NCI-H748 (cell line): Measurements from ENCODE around the gene MFN2.

Experiments used
- DNase-seq: peaks from one replicate; lab custom pipeline; 2025; ENCODE audit not compliant: unreplicated experiment; lab: John Stamatoyannopoulos, UW

The MFN2 gene

DNA sequence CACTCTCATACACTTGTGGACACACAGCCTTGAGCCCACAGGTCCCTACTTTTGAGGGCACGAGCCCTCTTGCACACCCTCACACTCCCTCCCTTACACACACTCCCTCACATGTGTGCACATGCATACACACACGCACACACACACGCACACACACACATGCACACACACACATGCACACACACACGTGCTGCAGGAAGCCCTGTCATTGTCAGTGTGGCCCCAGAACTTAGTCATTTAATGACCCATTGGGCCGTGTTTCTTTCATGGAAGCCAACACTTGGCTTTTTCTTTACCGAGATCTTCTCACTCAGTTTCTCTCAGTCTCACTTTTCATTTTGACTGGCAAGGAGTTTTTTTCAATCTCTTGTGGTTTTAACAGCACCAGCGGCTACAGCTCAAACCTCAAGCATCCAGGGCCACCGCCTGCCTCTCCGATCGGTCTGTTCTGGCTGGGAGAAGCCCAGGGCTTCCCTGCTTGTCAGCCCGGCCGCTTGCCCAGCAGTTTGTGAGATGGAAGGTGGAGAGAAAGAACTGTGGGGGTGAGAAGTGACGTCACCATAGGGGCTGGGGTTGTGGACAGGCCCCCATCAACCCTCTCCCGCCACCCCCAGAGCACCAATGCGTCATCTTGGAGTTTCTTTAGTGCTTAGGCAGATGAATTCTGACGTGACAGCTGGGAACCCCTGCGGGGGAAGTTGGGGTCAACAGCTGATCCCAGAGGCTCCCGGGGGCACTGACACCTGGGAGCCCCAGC, 67.1 kb downstream of the MFN2 start:
- no peak for DNase-seq

DNA sequence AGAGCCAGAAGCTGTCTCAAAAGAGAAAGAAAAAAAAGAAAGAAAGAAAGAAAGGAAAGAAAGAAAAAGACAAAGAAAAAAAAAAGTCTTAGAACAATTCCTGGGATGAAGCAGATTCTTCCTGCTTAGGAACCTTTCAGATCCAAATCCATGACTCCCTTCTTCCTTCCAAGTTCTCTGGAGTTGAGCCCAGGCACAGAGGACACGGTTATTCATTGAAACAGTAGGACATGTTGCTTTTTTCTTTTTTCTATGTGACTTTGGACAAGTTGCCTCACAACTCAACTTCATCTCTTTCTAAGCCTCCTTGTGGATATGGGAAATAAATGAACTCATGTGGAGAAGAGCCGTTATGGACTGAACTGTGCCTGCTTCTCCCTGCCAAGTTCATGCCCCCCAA, 68.1 kb downstream of the MFN2 start:
- DNase-seq: no peak

DNA sequence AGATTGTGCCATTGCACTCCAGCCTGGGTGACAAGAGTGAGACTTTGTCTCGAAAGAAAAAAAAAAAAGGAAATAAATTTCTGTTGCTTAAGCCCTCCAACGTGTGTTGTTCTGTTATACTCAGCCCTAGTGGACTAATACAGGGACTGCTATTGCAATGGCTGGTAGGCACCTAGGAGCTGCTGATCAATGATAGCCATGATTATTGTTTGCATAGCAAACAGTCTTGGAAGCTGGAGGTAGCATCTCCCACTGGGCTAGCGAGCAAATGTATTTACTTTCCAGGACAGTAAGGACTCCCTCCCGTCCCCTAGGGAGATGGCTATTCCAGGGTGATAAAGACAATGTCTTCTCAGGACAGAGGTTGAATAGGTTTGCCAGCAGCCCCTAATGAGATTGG, 69.4 kb downstream of the MFN2 start:
- DNase-seq: peak; percentile 75

DNA sequence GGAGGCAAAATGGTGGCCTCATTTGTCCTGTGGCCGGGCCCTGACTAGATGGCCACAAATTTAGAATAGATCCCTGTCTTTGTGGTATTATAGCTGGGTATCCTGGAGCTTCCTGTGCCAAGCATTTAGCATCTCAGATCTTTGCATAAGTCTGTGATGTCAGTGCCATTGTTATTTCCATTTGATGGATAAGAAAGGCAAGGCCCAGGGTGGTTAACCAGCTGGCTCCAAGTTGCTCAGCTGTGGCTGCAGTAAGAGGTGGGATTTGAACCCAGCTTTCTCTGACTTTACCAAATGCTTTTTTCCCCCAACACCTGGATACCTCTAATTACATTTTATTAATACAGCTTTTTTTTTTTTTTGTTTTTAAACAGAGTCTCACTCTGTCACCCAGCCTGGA, 71.1 kb downstream of the MFN2 start:
- DNase-seq: no peak

DNA sequence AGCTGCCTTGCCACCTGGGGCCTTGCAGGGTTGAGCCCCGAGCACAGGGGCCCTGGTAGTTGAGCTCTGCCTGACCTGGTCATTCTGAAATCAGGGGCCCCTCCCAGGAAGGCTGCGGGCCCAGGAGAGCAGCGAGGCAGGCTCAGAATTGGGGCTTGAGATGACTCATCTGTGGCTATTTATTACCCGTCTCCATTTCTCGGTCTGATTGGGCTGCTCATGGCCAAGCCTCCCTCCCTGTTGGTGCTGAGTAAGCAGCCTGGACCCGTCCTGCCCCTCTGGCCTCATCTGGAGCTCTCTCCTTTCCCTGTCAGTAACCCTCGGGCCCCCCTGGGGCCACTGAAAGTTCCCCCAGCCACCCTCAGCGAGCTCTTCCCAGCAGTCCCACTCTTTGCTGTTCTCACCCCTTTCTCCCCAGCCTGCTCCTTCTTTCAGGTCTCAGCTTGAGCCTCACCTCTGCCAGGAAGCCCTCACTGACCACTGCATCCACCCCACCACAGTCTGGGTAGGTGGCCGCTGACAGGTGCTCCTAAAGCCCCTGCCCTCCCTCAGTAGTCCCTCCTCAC, 71.8 kb downstream of the MFN2 start:
- no peak for DNase-seq

DNA sequence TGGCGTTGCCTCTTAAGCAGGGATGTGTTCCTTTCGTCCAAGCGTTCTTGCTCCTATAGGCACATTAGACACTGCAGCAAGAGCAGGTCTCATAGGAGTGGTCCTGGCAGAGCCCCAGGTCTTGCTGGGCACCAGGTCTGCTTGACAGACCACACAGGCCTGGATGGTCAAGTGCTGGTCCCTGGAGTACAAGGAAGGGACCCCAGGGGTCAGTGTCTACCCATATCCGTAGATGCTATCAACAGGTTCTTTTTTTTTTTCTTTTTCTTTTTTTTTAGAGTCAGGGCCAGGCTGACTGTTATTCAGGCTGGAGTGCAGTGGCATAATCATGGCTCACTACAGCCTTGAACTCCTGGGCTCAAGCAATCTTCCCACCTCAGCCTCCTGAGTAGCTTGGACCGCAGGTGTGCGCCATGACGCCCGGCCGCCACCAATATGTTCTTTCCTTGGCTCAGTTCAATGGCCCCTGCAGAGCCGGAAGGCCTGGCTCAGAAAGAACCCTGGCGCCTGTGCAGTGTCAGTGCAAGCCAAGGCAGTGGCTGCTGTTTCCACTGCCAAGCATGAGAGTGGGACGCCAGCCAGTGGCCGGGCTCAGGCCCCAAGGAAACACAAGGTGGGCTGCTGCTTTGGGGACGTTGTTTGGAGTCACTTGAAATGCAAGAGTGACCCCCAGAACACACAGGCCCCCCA, 72.9 kb downstream of the MFN2 start:
- DNase-seq: no peak

DNA sequence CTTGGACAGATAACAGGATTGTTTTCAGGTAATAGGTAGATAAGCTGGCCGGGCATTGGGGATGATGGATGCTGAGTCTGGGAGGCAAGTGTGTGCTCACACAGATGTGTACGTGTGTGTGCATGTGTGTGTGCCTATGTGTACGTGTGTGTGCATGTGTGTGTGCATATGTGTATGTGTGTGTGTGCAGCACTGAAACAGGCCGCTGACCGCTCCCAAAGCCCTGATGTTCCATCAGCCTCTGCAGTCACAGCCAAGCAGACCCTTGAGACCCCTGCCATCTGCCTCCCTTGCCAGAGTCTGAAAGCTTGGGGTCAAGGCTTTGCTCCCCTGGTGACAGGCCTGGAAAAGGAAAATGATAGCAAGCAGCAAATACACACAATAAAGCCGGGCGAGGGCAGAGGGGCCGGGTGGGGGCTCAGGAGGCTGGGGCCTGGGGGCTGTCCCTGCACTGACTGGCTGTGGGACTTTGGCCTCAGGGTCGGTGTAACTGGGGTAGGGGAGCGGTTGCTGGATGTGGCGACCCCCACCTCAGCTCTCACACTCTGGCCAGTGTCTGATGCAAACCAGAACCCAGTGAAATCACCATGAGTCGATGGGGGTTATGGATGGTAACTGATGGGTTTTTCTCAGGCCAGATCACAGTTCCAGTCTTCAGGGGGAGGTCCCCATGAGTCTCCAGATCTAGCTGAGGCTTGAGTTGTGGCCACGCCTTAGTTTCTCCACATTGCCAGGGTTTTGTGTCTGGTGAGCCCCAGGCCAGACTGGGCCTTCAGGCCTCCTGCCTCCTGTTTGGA, 73.7 kb downstream of the MFN2 start:
- no peak for DNase-seq

DNA sequence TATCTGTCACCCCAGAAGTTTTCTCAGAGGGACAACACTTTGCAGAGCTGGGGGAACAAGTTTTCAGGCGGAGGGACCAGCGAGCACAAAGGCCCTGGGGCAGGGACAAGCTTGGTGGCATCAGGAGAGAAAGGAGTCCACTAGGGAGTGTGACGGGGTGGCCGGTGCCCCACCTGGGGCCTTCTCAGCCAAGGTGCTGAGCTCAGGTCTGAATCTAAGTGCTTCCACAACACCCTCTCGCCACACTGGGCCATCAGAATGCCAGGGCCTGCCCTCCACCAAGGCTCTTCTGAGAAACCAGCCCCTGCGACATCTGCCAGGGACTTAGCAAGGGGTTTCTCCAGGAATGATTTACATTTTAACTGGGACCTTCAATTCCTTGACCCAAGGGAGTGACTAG, 75.0 kb downstream of the MFN2 start:
- no peak for DNase-seq

DNA sequence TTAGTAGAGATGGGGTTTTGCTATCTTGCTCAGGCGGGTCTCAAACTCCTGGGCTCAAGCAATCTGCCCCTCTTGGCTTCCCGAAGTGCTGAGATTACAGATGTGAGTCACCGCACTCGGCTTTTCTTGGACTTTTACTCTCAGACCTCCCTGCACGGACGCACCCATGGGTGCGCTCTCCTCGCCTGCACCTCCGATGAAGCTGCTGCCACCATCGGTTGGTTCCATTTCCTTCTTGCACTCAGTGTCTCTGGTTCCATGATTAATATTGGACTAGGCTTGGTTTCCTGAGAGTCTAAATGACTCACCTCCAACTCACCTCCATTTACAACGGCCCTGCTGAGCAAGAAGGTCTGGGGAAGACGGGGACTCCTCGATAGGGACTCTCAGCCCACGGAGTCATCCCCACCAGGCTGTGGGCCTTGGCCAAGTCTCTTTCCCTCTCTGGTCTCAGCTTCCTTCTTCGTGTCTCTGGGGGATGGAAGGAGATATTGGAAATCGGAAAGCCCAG, 76.1 kb downstream of the MFN2 start:
- DNase-seq: no peak

DNA sequence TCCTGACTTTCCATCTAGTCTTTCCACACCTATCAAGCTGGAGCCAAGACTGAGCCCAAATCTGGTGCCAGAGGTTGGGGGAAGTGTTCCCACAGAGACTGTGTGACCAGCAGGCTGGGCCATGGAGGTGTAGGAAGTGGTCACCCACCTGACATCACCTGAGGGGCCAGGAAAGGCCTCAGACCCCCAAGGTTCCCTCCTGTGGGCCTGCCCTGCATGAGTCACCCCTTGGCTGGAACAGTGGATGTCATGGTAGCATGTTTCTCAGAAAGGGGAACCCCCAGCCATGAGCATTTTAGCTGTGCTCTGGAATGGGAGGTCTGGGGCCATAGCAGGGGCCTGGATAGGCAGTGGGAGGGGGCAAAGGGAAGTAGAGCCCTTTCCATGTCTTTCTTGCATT, 77.1 kb downstream of the MFN2 start:
- no peak for DNase-seq

DNA sequence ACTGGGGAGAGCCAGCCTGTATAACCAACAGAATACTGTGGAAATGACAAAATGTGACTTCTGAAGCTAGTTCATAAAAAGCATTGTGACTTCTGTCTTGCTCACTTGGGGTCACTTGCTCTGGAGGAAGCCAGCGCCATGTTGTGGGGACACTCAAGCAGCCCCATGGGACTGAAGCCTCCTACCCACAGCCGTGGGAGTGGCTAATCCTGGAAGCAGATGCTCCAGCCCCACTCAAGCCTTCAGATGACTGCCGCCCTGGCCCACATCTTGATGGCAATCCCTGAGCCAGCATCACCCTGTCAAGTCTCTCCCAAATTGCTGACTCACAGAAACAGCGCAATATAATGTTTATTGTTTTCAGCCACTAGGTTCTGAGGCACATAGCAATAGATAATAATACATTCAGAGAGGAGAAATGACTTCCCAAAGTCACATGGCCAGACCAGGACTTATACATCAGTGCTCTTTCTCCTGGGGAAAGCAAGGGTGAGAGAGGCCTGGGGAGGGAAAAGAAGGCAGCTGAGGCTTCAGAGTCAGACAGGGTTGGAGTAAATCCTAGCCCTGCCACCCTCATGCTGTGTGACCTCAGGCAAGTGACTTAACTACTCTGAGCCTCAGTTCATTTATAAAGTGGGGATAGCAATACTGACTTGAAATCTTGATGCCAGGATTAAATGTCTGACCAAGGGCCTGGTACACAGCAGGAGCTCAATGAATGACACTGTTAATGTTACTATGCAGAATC, 77.9 kb downstream of the MFN2 start:
- no peak for DNase-seq

DNA sequence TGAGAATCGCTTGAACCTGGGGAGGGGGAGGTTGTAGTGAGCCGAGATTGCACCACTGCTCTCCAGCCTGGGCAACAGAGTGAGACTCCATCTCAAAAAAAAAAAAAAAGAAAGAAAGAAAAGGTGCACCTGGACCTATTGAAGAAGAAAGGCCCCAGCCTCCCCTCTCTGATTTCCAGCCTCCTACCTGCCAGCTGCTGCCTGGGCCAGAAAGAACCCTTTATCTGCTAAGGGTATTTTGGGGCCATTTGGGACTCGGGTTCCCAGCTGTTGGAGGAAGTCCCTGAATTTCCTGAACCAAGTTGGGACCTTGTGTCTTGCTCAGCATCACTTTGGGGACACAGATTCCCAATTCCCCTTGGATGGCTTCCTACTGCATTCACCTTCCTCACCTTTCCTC, 79.0 kb downstream of the MFN2 start:
- no peak for DNase-seq

DNA sequence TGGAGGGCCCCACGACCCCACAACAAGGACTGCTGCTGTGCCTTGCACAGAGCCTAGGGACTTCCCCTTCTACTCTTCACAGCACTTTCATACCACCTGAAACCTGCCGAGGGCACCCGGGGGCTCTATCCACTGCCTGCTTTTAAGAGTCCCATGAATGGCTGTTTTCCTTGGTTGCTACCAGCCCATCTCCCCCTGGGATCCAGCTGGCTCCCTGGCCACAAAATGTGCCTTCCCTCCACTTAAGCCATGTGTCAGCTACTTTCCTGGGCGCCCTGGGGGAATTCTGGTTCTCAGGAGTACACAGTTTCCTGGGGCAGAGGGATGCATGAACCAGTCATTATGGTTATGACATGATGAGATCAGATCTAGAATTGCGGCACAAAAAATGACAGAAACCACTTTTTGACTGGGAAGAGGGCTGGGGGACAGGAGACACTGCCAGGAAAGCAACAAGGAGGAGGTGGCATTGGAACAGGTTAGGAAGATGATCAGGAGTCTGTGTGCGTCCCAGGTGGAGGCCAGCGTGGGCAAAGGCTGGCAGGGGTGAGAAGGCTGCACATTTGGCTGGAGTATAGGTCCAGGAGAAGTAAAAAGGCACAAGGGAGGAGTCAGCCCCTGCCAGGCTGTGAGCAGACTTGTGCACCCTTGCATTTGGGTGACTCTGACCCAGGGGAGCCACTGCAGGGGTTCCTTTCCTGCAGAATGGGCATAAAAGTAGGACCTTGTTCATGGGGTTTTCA, 79.6 kb downstream of the MFN2 start:
- DNase-seq: no peak

DNA sequence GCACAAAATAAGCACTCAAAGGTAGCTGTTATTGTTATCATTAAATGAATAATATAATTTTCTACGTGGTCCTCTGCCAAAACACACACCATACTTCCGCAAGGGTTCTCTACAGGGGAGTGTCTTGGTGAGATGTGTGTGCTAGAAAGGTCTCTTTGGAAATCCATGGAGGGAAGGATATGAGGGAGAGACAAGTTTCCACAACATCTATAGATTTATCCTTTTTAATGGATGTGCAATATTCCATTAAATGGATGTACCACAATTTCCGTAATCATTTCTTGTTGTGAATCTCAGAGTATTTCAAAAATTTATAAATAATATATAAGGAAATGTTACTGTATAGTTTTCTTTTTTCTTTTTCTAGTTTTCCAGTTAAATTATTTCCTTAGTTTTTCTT, 80.3 kb downstream of the MFN2 start:
- no peak for DNase-seq
